ENCODE measurements around the gene DCXR. TPM values are rescaled to one million over a fixed set of nuclear protein-coding genes. Genes with fewer than 3 reads are reported as not detected.

The DCXR gene
- total RNA-seq, 1 donor from 2014 or later = 118 TPM

- intact Hi-C loops (cut with micrococcal nuclease) = no loop called here
Measured at GRCh38 chr17:82013341-82013740, 24.2 kb downstream of the DCXR start.

GRCh38 chr17:82012640-82013295 is 24.7 kb downstream of the DCXR start:
- intact Hi-C loops (cut with micrococcal nuclease) = no loop called here

- intact Hi-C loops (cut with micrococcal nuclease) = no loop called here
Measured at GRCh38 chr17:82012261-82012639, 25.2 kb downstream of the DCXR start.

- intact Hi-C loops (cut with micrococcal nuclease) = no loop called here
Measured at GRCh38 chr17:82011617-82012187, 25.8 kb downstream of the DCXR start.

GRCh38 chr17:82010575-82011525 is 26.6 kb downstream of the DCXR start:
- intact Hi-C loops (cut with micrococcal nuclease) = no loop called here

GRCh38 chr17:82009413-82009812 is 28.1 kb downstream of the DCXR start:
- intact Hi-C loops (cut with micrococcal nuclease) = no loop called here

- intact Hi-C loops (cut with micrococcal nuclease) = no loop called here
Measured at GRCh38 chr17:82008941-82009405, 28.5 kb downstream of the DCXR start.

- intact Hi-C loops (cut with micrococcal nuclease) = no loop called here
Measured at GRCh38 chr17:82008258-82008940, 29.1 kb downstream of the DCXR start.

- intact Hi-C loops (cut with micrococcal nuclease) = no loop called here
Measured at GRCh38 chr17:82007495-82008257, 29.8 kb downstream of the DCXR start.

- intact Hi-C loops (cut with micrococcal nuclease) = no loop called here
Measured at GRCh38 chr17:82007228-82007494, 30.3 kb downstream of the DCXR start.

GRCh38 chr17:82006468-82007227 is 30.8 kb downstream of the DCXR start:
- intact Hi-C loops (cut with micrococcal nuclease) = no loop called here

GRCh38 chr17:82005701-82006348 is 31.7 kb downstream of the DCXR start:
- intact Hi-C loops (cut with micrococcal nuclease) = no loop called here

- intact Hi-C loops (cut with micrococcal nuclease) = no loop called here
Measured at GRCh38 chr17:82004517-82005455, 32.7 kb downstream of the DCXR start.

- intact Hi-C loops (cut with micrococcal nuclease) = no loop called here
Measured at GRCh38 chr17:82003411-82004381, 33.8 kb downstream of the DCXR start.

- intact Hi-C loops (cut with micrococcal nuclease) = no loop called here
Measured at GRCh38 chr17:82001571-82002056, 35.9 kb downstream of the DCXR start.

GRCh38 chr17:82000803-82001570 is 36.5 kb downstream of the DCXR start:
- intact Hi-C loops (cut with micrococcal nuclease) = no loop called here

All from T-helper 2 cell treated with Interferon-gamma antibody and Interleukin-4, amounts not matched to agents 100 ng/mL and 5 ng/mL, for 36 hours (primary cell).